ENCODE results near the gene MGARP.
"Not testable (repeated sequence)": the region's sequence is repeated elsewhere in the genome, so short reads cannot be mapped to it uniquely, and the experiment has no call there.

The MGARP gene

GRCh38 chr4:139279760-139280620, at the start of gene MGARP:
TSS of gene MGARP (minus strand) at chr4:139280225. CDS start at chr4:139280158, 67 bp downstream.
- Histone ChIP-seq H4K20me1 (ENCODE audit: low read depth, low read length) (no peaks in the 10 kb centered on the region), H3K27me3 (ENCODE audit: low read length) (no peaks in the 10 kb centered on the region), H2AFZ (ENCODE audit: low read depth, low read length, severe bottlenecking) (peak within 1 kb of the TSS; percentile 26), H3K9me3 (ENCODE audit: insufficient read depth, low read length) (no peaks in the 10 kb centered on the region), H3K4me2 (ENCODE audit: low read depth, low read length, poor library complexity, severe bottlenecking) (peak within 1 kb of the TSS; percentile 34), H3K9ac (ENCODE audit: low read length) (no peak within 1 kb of the TSS), H3K36me3 (ENCODE audit: low read length) (no peaks in the 10 kb centered on the region), H3K9me2 (replicated peaks; ENCODE audit: insufficient read depth, low read length) (no peaks in the 10 kb centered on the region), H3K79me2 (ENCODE audit: insufficient read depth, low read length) (no peaks in the 10 kb centered on the region), H3K27ac (ENCODE audit: low read depth, low read length) (no peak within 1 kb of the TSS), H3K4me3 (ENCODE audit: insufficient read depth, low read length, poor library complexity, severe bottlenecking) (no peak within 1 kb of the TSS), H3F3A (ENCODE audit: insufficient read depth) (no peaks in the 10 kb centered on the region)
- TF ChIP-seq EZH2phosphoT487 (conservative IDR thresholded peaks at IDR 0.05; ENCODE audit: low read length) (no peak), CTCF (IDR thresholded peaks at IDR 0.05; ENCODE audit: insufficient read depth, low read length, poor library complexity, severe bottlenecking) (no peak)

GRCh38 chr4:139329665-139330200, 49.7 kb upstream of the MGARP start:
- Histone ChIP-seq H3K79me2 (ENCODE audit: insufficient read depth, low read length) (peaks cover 89% of the 10 kb centered on the region), H3K27me3 (ENCODE audit: low read length) (no peaks in the 10 kb centered on the region), H3K9me3 (ENCODE audit: insufficient read depth, low read length) (no peaks in the 10 kb centered on the region), H3F3A (ENCODE audit: insufficient read depth) (no peaks in the 10 kb centered on the region), H3K4me2 (ENCODE audit: low read depth, low read length, poor library complexity, severe bottlenecking) (no peak overlapping the region), H3K4me3 (ENCODE audit: insufficient read depth, low read length, poor library complexity, severe bottlenecking) (no peak overlapping the region), H3K36me3 (ENCODE audit: low read length) (no peaks in the 10 kb centered on the region), H2AFZ (ENCODE audit: low read depth, low read length, severe bottlenecking) (no peak overlapping the region), H3K27ac (ENCODE audit: low read depth, low read length) (no peak overlapping the region), H3K9me2 (replicated peaks; ENCODE audit: insufficient read depth, low read length) (no peaks in the 10 kb centered on the region), H3K9ac (ENCODE audit: low read length) (no peak overlapping the region), H4K20me1 (ENCODE audit: low read depth, low read length) (no peaks in the 10 kb centered on the region)
- no peak for TF ChIP-seq CTCF (IDR thresholded peaks at IDR 0.05; ENCODE audit: insufficient read depth, low read length, poor library complexity, severe bottlenecking)
- TF ChIP-seq EZH2phosphoT487 (conservative IDR thresholded peaks at IDR 0.05; ENCODE audit: low read length) = no peak

GRCh38 chr4:139324620-139325019, 44.6 kb upstream of the MGARP start:
- no peaks in the 10 kb centered on the region for H3K36me3 ChIP-seq (ENCODE audit: low read length)
- no peaks in the 10 kb centered on the region for H3K9me2 ChIP-seq (replicated peaks; ENCODE audit: insufficient read depth, low read length)
- no peak overlapping the region for H3K4me3 ChIP-seq (ENCODE audit: insufficient read depth, low read length, poor library complexity, severe bottlenecking)
- H2AFZ ChIP-seq (ENCODE audit: low read depth, low read length, severe bottlenecking) = no peak overlapping the region
- no peak overlapping the region for H3K4me2 ChIP-seq (ENCODE audit: low read depth, low read length, poor library complexity, severe bottlenecking)
- no peaks in the 10 kb centered on the region for H3K9me3 ChIP-seq (ENCODE audit: insufficient read depth, low read length)
- no peaks in the 10 kb centered on the region for H3K27me3 ChIP-seq (ENCODE audit: low read length)
- H3K79me2 ChIP-seq (ENCODE audit: insufficient read depth, low read length) = peaks cover 91% of the 10 kb centered on the region
- H4K20me1 ChIP-seq (ENCODE audit: low read depth, low read length) = 0 out of 2 replicates have a peak, but pooled peaks cover 2% of the 10 kb centered on the region
- H3K27ac ChIP-seq (ENCODE audit: low read depth, low read length) = no peak overlapping the region
- TF ChIP-seq EZH2phosphoT487 (conservative IDR thresholded peaks at IDR 0.05; ENCODE audit: low read length) = no peak
- no peak for TF ChIP-seq CTCF (IDR thresholded peaks at IDR 0.05; ENCODE audit: insufficient read depth, low read length, poor library complexity, severe bottlenecking)
- H3K9ac ChIP-seq (ENCODE audit: low read length) = no peak overlapping the region
- H3F3A ChIP-seq (ENCODE audit: insufficient read depth) = no peaks in the 10 kb centered on the region

- not testable (repeated sequence) for H3K9ac ChIP-seq (ENCODE audit: low read length); H3K9me3 ChIP-seq (ENCODE audit: insufficient read depth, low read length); H3K36me3 ChIP-seq (ENCODE audit: low read length); H2AFZ ChIP-seq (ENCODE audit: low read depth, low read length, severe bottlenecking); H3K4me2 ChIP-seq (ENCODE audit: low read depth, low read length, poor library complexity, severe bottlenecking); H3K9me2 ChIP-seq (replicated peaks; ENCODE audit: insufficient read depth, low read length); H3K4me3 ChIP-seq (ENCODE audit: insufficient read depth, low read length, poor library complexity, severe bottlenecking); H3K27ac ChIP-seq (ENCODE audit: low read depth, low read length); H4K20me1 ChIP-seq (ENCODE audit: low read depth, low read length); H3K27me3 ChIP-seq (ENCODE audit: low read length); H3F3A ChIP-seq (ENCODE audit: insufficient read depth)
- H3K79me2 ChIP-seq (ENCODE audit: insufficient read depth, low read length) = peaks cover 98% of the 10 kb centered on the region
These were observed 42.5 kb upstream of the MGARP start for GRCh38 chr4:139322541-139322940.

- not testable (repeated sequence) for H3K36me3 ChIP-seq (ENCODE audit: low read length); H3K9me3 ChIP-seq (ENCODE audit: insufficient read depth, low read length); H3K4me3 ChIP-seq (ENCODE audit: insufficient read depth, low read length, poor library complexity, severe bottlenecking); H3K9ac ChIP-seq (ENCODE audit: low read length); H2AFZ ChIP-seq (ENCODE audit: low read depth, low read length, severe bottlenecking); H3K9me2 ChIP-seq (replicated peaks; ENCODE audit: insufficient read depth, low read length); H3F3A ChIP-seq (ENCODE audit: insufficient read depth); H3K27ac ChIP-seq (ENCODE audit: low read depth, low read length); H3K27me3 ChIP-seq (ENCODE audit: low read length); H3K4me2 ChIP-seq (ENCODE audit: low read depth, low read length, poor library complexity, severe bottlenecking); H4K20me1 ChIP-seq (ENCODE audit: low read depth, low read length)
- H3K79me2 ChIP-seq (ENCODE audit: insufficient read depth, low read length) = peaks cover 99% of the 10 kb centered on the region
These were observed 42.0 kb upstream of the MGARP start for GRCh38 chr4:139322070-139322469.

All from SU-DHL-6 (cell line).